ENCODE data around the gene RLF.

The RLF gene

DNA sequence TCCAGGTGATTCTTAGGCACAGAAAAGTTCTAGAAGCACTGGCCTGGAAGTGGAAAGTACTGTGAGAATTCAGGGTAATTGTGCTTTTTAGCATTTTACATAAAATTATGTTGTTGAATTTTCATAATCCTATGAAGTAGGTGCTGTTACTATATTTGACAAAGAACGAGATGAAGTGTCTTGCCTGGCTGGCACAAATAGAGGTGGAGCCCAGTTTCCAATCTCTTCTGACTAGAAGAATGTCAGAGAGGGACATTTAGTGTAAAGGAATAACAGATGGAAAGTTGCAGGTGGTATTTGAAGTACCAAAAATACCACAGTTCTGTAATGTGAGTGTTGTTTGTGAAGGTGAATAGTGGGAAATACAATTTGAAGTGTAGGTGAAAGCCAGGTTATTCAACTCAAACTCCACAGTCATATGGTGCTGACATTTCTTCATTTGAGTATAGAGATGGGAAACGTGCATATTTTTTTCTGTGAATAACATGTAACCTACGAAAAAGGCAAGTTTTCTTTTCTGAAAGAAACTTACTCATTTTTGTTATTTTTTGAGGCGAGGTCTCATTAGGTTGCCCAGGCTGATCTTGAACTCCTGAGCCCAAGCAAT, 83.1 kb downstream of the RLF start:
- no peak for FAIRE-seq

GRCh38 chr1:40245686-40246085, 84.5 kb downstream of the RLF start:
- FAIRE-seq, result no peak

GRCh38 chr1:40247655-40248054, 86.5 kb downstream of the RLF start, which contains the start of gene TMCO2:
TSS of gene TMCO2 (plus strand) at chr1:40247937. CDS start at chr1:40247994, 57 bp downstream.
- no peak for FAIRE-seq

DNA sequence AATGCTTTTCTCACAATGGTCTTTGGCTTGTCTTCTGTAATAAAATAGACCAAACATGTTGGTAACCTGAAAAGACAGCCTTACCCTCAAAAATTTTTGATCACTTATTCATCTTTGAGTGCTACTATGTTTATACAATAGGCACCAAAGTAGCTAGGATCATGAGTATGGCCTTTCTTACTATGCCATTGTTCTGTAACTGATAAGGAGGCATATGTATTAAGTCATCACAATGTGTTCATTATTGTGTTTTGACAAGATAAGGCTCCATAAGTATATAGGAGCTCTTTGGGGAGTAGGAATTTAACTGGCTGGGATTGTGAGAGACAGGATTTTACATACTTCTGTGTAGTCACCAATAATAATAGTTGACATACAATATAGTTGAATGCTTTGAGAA, 87.2 kb downstream of the RLF start:
- FAIRE-seq, result no peak

DNA sequence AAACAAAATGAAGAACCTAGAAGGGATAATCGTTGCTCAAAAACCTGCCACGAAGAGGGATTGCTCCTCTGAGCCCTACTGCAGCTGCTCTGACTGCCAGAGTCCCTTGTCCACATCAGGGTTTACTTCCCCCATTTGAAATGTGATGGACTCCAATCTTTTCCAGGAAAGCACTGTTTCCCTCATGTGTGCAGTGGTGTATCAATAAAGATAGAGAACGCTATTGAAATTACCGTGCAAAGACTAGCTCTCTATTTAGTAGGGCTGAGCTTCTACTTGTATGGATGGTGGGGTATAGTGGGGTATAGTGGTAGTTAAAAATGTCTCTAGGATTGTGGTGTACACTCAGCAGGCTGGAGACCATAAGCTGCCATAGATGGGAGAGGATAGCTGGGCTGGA, 90.3 kb downstream of the RLF start:
- no peak for FAIRE-seq

DNA sequence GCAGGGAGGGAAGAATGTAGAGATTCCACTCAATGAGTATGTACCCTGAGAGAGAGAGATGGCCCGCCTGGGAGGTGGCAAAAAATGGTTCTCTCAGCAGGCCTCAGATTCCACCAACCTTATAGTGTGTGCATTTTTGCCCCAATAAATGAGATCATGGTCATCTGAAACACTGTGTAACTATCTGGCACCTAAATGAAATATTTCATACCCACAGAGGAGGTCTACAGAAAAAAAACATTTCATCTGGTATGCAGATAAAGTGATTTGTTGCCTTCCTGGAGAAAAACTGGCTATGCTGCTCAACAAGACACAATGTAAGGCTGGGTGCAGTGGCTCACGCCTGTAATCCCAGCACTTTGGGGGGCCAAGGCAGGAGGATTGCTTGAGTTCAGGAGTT, 91.4 kb downstream of the RLF start:
- FAIRE-seq, result no peak

- no peak for FAIRE-seq
Measured at GRCh38 chr1:40255231-40255630, 94.0 kb downstream of the RLF start.

DNA sequence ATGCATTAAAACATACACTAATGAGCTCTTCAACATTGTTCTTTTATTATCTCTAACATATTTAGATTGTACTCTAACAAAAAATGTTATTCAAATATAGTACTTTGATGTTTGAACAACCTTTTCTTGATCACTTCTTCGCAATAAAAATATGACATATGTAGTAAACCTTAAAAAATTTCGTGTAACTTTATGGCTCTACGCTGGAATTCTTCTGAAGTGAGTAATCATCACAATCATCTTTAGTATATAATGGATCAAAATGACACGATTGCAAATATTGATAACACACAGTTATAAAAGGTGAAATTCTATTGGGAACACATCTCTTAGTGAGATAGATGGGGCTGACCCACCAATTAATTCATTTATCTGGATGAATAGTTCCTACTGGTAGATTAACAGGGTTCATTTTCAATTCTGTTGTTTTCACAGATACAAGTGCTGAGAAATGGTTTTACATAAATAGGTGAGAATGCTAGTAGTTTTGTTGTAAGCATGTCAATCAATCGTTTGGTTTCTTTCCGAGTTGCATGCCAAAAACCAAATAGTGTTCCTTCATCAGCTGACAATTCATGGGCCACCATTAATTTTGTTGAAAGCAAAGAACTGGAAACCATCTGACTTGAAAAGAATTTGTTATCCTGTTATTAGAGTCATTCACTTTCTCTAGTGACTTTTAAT, 95.4 kb downstream of the RLF start:
- FAIRE-seq, result no peak

- no peak for FAIRE-seq
Measured at GRCh38 chr1:40257313-40257687, 96.1 kb downstream of the RLF start.

- FAIRE-seq, result peak; percentile 37
Measured at GRCh38 chr1:40257688-40258444, 96.7 kb downstream of the RLF start, which contains the start of gene ZMPSTE24. TSS of gene ZMPSTE24 (plus strand) at chr1:40258236. CDS start at chr1:40258272, 36 bp downstream.

- no peak for FAIRE-seq
Measured at GRCh38 chr1:40258445-40258769, 97.2 kb downstream of the RLF start.

DNA sequence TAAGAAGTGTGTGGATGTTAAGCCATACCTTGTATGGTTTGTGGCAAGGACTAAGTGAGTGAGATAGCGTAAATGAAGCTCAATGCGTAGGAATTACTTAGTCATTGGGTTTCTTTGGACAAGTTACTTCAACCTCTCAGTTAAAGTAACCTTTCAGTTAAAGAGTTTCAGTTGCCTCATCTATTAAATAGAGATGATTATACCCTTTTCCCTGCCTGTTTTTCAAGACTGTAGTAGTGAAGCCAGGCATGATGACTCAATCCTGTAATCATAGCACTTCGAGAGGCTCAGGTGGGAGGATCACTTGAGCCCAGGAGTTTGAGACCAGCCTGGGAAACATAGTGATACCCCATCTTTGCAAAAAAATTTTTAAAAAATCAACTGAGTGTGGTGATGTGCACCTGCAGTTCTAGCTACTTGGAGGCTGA, 103.2 kb downstream of the RLF start:
- FAIRE-seq, result no peak

- FAIRE-seq, result no peak
Measured at GRCh38 chr1:40265298-40265697, 104.1 kb downstream of the RLF start.

GRCh38 chr1:40265919-40266318, 104.7 kb downstream of the RLF start:
- no peak for FAIRE-seq

DNA sequence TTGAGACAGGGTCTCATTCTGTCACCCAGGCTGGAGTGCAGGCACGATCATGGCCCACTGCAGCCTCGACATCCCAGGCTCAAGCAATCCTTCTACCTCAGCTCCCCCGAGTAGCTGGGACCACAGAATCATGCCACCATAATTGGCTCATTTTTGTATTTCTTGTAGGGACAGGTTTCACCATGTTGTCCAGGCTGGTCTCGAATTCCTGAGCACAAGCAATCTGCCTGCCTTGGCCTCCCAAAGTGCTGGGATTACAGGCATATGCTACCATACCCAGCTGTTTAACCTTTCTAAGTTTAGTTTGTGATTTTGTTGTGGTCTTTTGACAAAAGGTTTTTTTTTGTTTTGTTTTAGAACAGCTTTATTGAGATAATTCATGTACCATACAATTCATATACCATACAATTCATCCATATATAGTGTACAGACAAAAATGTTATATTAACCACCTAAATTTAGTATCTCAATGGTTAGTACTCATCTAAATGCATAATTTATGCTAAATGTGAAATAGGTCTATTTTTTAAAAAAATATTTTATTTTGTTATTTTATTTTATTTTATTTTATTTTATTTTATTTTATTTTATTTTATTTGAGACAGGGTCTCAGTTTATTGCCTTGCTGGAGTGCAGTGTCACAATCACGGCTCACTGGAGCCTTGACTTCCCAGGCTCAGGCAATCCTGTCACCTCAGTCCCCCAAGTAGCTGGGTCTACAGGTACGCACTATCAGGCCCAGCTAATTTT, 105.8 kb downstream of the RLF start:
- FAIRE-seq, result no peak

DNA sequence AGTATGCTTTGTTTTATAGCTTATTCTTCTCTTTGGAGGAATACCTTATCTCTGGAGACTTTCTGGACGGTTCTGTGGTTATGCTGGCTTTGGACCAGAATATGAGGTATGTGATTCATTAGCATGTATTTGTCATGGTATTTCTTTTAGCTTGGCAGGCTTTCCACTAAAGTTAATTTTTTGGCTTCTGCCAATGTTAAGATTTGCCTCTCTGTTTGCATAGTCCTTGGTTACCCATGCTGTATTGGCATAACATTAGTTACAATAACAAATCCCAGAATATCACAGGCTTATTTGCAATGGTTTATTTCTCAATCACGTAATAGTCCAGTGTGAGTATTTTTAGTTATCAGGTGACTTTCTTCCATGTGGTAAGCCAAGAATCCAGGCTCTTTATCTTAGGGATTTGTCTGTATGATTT, 106.6 kb downstream of the RLF start:
- FAIRE-seq, result no peak

DNA sequence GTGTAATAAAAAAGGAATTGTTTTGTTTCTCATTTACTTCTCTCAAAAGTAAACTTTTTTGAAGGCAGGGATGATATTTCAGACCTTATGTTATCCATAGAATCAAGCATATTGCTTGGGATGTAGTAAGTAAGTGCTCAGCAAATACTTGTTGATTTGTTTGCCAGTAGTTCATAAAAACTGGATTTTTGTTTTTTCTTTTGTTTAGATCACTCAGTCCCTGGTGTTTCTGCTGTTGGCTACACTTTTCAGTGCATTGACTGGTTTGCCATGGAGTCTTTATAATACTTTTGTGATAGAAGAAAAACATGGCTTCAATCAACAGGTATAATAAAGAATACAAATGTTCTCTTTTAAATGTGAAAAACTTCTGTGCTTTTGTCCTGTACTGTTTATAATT, 107.0 kb downstream of the RLF start:
- FAIRE-seq, result no peak

- FAIRE-seq, result no peak
Measured at GRCh38 chr1:40270152-40270834, 109.1 kb downstream of the RLF start.

GRCh38 chr1:40272653-40273213, 111.5 kb downstream of the RLF start:
- FAIRE-seq, result no peak

GRCh38 chr1:40273547-40274166, 112.5 kb downstream of the RLF start:
- no peak for FAIRE-seq

DNA sequence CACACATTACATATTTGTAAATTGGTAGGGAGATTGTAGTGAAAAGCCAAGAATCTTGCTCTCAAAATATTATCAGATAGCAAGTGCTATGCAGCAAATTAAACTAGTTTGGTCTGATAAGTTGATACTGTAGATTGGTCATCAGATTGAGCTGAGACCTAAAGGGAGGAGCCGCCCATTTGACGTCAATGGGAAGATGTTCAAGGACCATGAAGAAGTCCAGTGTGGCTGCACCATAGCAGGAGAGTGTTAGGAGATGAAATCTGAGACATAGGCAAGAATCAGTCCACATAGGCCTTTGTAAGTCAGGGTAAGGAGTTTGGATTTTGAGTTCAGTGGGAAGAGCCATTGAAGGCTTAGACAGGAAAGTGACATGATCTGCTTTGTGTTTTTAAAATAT, 113.1 kb downstream of the RLF start:
- FAIRE-seq, result no peak

DNA sequence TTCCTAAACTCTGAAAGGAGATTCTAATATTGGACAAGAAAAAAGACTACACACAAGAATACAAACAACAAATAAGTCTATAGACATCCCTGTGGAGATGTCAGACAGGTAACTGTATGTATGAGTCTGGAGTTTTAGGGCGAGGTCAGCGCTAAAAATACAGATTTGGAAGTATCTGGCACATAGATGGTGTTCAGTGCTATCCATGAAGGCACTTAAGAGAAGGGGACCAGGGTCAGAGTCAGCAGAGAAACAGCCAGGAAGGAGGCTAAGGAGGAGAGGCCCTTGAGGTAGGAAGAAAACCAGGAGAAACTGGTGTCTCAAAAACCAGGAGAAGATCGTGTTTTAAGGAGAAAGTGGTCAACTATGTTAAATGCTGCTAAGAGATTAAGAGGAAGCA, 114.9 kb downstream of the RLF start:
- no peak for FAIRE-seq

Measured in TTC549 (cell line).